Tibial artery (tissue), 4 donors: ENCODE data around the gene PIP4K2A.

Experiments used
- DNase-seq, 2 donors: peaks; one replicate each; pipeline ENCODE4 v3.0.0-alpha.2; 2019
- H3K27ac ChIP-seq, 2 donors: fragments of 200-600 bp; sonication (generic) in 1 of 2; 1 replicate in 1 of 2; 2 replicates in 1 of 2; pipeline ENCODE4 v1.5.1; 2018 to 2019; ENCODE audit warnings: mild to moderate bottlenecking in 1 of 2
- H3K27me3 ChIP-seq, 2 donors: fragments of 200-600 bp; sonication (generic) in 1 of 2; one replicate each; pipeline versions ENCODE4 v1.5.1 to v1.6.0; 2016 to 2019
- H3K36me3 ChIP-seq, 3 donors: fragments of 200-600 bp; sonication (generic) in 2 of 3; one replicate each; pipeline ENCODE4 v1.5.1; 2016 to 2019; ENCODE audit warnings: mild to moderate bottlenecking in 2 of 3
- H3K4me1 ChIP-seq, 4 donors: fragments of 200-600 bp; sonication (generic) in 2 of 4; 1 replicate in 3 of 4; 2 replicates in 1 of 4; pipeline ENCODE4 v1.5.1; 2016 to 2019
- H3K4me3 ChIP-seq, 2 donors: fragments of 200-600 bp; sonication (generic) in 1 of 2; 1 replicate in 1 of 2; 2 replicates in 1 of 2; pipeline ENCODE4 v1.5.1; 2018 to 2019; ENCODE audit warnings: mild to moderate bottlenecking in 2 of 2
- H3K9me3 ChIP-seq, 3 donors: fragments of 200-600 bp; sonication (generic) in 1 of 3; one replicate each; pipeline ENCODE4 v1.5.1; 2016 to 2019
- intact Hi-C: fragments of 100-400 bp; cut with DNase I; formaldehyde crosslinking; loops from one replicate; pipeline ENCODE4 v1.15.0; 2023; ENCODE audit warnings: low total_unique reads
- TF ChIP-seq, protein P1 (sequence below), 2 experiments: fragments of 200-600 bp in 1 of 2; fragments of 450-650 bp in 1 of 2; IDR thresholded peaks; one replicate each; pipeline ENCODE4 v1.5.1; 2017 to 2019; ENCODE audit warnings: antibody characterized with exemption in 2 of 2, mild to moderate bottlenecking in 1 of 2, moderate library complexity in 1 of 2

PIP4K2A gene

GRCh38 chr10:22656036-22656435, 58.3 kb downstream of the PIP4K2A start:
- Histone ChIP-seq H3K9me3 (no peaks in the 10 kb centered on the region), H3K36me3 (peaks cover 0 to 2% (median 0%) of the 10 kb centered on the region in 3 donors), H3K4me3 (no peak overlapping the region), H3K27me3 (no peaks in the 10 kb centered on the region), H3K4me1 (peaks cover 0 to 38% (median 7%) of the 10 kb centered on the region in 4 donors), H3K27ac (no peak overlapping the region)
- DNase-seq = no peak
- intact Hi-C loops = no loop called here
- TF ChIP-seq, protein P1, sequence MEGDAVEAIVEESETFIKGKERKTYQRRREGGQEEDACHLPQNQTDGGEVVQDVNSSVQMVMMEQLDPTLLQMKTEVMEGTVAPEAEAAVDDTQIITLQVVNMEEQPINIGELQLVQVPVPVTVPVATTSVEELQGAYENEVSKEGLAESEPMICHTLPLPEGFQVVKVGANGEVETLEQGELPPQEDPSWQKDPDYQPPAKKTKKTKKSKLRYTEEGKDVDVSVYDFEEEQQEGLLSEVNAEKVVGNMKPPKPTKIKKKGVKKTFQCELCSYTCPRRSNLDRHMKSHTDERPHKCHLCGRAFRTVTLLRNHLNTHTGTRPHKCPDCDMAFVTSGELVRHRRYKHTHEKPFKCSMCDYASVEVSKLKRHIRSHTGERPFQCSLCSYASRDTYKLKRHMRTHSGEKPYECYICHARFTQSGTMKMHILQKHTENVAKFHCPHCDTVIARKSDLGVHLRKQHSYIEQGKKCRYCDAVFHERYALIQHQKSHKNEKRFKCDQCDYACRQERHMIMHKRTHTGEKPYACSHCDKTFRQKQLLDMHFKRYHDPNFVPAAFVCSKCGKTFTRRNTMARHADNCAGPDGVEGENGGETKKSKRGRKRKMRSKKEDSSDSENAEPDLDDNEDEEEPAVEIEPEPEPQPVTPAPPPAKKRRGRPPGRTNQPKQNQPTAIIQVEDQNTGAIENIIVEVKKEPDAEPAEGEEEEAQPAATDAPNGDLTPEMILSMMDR (IDR thresholded peaks at IDR 0.05) = no peak

DNA sequence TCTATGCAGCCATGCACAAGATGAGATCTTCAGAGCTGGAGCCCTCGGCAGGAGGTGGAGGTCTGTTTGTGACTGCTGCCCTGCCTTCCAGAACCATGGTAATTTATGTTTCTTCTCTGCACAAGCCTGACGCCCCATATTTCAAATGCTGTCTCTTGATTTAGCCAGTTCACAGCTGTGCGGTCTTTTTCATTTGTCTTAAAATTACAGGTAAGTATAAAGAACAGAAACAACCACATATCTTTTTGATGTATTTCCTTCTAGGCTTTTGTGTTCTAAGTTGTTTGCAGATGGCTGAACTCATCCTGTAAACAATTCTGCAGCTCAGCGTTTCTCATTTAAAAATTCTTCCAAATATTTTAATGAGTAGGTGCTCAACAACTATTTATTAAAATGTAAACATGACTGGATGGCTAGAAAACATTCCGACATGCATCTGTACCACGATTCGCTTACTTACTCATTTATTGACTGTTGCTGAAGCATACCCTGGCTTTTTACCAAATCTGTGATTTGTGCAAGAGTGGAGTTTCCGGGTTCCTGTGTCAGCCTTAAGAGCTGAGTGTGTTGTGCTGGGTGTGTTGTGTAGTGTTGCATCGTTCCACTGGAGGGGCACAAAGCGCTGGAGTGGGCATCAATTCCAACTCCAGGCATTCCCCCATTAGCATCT, 58.9 kb downstream of the PIP4K2A start:
- peaks cover 0 to 2% (median 0%) of the 10 kb centered on the region in 3 donors for H3K36me3 ChIP-seq
- H3K27ac ChIP-seq = no peak overlapping the region
- no peak overlapping the region for H3K4me3 ChIP-seq
- TF ChIP-seq, protein P1 (IDR thresholded peaks at IDR 0.05) = no peak
- intact Hi-C loops = no loop called here
- DNase-seq = no peak
- H3K27me3 ChIP-seq = no peaks in the 10 kb centered on the region
- H3K9me3 ChIP-seq = no peaks in the 10 kb centered on the region
- peaks cover 0 to 38% (median 7%) of the 10 kb centered on the region in 4 donors for H3K4me1 ChIP-seq

- intact Hi-C loops = no loop called here
- H3K27me3 ChIP-seq = no peaks in the 10 kb centered on the region
- no peak overlapping the region for H3K27ac ChIP-seq
Measured at GRCh38 chr10:22652988-22653481, 61.3 kb downstream of the PIP4K2A start.

DNA sequence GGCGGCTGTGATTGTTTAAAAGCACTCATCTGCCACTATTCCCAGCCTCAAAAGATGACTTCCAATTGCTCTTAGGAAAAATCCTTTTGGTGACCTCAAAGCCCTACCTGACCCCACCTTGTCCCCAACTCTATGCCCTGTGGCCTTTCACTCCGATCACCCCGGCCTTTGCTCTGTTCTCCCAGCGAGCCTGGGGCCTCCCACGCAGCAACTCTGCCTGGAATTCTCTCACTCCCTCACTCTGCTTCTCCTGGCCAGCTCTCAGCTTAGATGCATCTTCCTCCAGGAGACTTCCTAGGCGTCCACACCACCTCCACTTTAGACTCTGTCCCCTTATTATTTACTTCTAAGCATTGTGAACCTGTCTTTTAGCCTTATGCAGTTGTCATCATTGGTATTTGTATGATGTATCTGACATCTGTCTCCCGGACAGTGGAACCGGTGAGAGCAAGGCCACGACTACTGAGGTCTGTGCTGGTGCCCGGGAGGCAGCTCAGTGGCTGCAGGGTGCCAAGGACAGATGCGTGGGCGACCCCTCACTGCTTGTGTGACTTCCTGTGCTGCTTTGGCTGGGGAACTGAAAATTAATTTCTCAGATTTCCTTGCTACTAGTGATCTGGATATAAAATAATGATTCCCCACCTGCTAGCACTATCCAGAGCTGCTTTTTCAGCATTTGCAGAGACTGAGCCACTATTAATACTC, 63.0 kb downstream of the PIP4K2A start:
- no peak overlapping the region for H3K27ac ChIP-seq
- no peaks in the 10 kb centered on the region for H3K9me3 ChIP-seq
- DNase-seq = no peak
- TF ChIP-seq, protein P1 (IDR thresholded peaks at IDR 0.05) = no peak
- H3K36me3 ChIP-seq = peaks cover 0 to 2% (median 0%) of the 10 kb centered on the region in 3 donors
- peaks cover 0 to 50% (median 15%) of the 10 kb centered on the region in 4 donors for H3K4me1 ChIP-seq
- H3K4me3 ChIP-seq = no peak overlapping the region
- intact Hi-C loops = no loop called here
- no peaks in the 10 kb centered on the region for H3K27me3 ChIP-seq

More at GRCh38 chr10:22652988-22653481, 61.3 kb downstream of the PIP4K2A start:
- no peaks in the 10 kb centered on the region for H3K9me3 ChIP-seq
- peaks cover 0 to 2% (median 0%) of the 10 kb centered on the region in 3 donors for H3K36me3 ChIP-seq
- peaks cover 0 to 43% (median 10%) of the 10 kb centered on the region in 4 donors for H3K4me1 ChIP-seq
- H3K4me3 ChIP-seq = no peak overlapping the region
- TF ChIP-seq, protein P1 (IDR thresholded peaks at IDR 0.05) = no peak
- DNase-seq = no peak

- Histone ChIP-seq H3K36me3 (peaks cover 0 to 2% (median 0%) of the 10 kb centered on the region in 3 donors), H3K27ac (no peak overlapping the region), H3K27me3 (no peaks in the 10 kb centered on the region), H3K4me3 (no peak overlapping the region), H3K9me3 (no peaks in the 10 kb centered on the region), H3K4me1 (peaks cover 0 to 50% (median 11%) of the 10 kb centered on the region in 4 donors)
- intact Hi-C loops = no loop called here
- DNase-seq = no peak
- TF ChIP-seq, protein P1 (IDR thresholded peaks at IDR 0.05) = no peak
Measured at GRCh38 chr10:22649994-22650393, 64.4 kb downstream of the PIP4K2A start.
